NCI-H2196 treated with DMSO at 0.1 percent for 48 hours (cell line): ENCODE measurements around the gene CSNK2A2.

Source experiments
- DNase-seq: peaks from one replicate; lab custom pipeline; 2025; ENCODE audit not compliant: unreplicated experiment; lab: John Stamatoyannopoulos, UW

The CSNK2A2 gene

DNA sequence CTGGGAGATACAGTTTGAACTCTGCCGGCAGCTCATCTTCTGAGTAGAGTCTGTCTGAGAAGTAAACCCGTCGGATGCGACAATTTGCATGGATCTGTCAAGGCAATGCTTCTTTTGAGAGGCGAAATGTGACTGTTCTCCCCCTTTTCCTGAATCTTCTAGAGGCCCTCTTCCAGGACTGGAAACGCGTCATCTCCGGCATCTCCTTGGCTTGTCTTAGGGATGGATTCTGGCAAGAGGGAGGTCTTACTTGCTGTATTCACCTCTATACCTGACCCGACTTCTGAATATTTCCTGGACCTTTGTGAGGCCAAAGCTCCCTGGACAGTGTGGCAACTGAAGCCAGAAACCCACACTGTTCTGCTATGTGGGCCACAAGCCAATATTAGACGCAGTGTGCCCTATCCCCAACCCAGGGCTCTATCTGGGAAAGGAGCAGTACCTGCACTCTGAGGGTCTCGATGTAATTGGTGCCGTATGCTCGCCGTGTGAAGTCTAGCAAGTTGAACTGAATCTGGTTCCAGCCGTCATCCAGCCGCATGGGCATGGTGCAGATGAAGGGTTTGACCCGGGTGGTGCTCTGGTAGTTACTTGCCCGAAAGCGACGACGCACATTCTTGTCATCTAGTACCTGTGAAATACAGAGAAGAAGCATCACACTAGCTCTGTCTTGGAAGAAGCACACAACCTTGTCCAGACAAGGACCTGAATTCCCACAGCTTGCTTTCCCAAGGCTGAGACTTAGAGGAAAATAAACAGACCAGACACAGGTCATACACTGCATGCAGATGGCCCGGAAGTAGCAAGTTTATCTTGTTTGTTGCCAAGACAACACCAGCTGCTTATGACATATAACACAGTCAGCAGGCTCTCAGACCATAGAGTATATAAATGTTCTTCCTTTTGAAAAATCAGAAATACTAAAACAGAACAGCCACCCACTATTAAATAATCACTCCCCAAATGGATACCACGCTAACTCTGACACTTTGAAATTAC is 82.8 kb downstream of the CSNK2A2 start:
- no peak for DNase-seq

DNA sequence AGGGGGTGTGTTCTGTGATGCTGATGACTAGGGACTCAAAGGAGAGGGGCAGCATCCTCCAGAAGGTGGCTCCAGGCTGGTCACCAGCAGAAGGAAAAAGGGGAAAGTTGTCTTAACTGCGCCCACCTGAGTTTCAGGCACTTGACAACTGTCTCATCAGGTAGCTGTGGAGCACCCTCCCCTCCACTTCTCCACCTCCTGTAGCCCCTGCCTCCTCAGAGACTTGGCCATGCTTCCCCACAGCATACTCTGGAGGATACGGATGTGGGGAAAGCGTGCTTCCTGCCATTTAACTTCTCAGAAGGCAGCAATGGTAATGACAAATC is 86.6 kb downstream of the CSNK2A2 start:
- no peak for DNase-seq

GRCh38 chr16:58110571-58111301 is 87.2 kb downstream of the CSNK2A2 start:
- DNase-seq: no peak

DNA sequence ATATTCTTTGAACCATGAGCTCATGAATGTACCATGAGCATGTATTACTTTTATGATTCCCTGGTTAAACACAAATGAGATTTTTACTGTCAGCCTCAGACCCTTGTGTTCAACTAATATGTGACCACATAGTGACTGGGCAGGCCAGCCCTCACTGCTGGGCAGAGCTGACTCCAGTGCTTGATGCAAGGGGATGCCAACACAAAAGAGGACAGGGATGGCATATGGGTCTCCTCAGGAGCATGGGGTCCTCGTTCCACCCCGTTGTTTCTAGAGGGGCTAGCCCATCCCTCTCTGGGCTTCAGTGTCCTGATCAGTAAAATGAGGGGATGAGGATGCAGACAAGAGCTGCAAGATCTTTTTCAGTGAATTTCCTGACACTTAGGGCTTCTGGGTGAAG is 88.0 kb downstream of the CSNK2A2 start:
- DNase-seq: no peak

- no peak for DNase-seq
Measured at GRCh38 chr16:58109330-58109729, 88.6 kb downstream of the CSNK2A2 start.
